ENCODE measurements around the gene NLRC5.

NLRC5 gene

DNA sequence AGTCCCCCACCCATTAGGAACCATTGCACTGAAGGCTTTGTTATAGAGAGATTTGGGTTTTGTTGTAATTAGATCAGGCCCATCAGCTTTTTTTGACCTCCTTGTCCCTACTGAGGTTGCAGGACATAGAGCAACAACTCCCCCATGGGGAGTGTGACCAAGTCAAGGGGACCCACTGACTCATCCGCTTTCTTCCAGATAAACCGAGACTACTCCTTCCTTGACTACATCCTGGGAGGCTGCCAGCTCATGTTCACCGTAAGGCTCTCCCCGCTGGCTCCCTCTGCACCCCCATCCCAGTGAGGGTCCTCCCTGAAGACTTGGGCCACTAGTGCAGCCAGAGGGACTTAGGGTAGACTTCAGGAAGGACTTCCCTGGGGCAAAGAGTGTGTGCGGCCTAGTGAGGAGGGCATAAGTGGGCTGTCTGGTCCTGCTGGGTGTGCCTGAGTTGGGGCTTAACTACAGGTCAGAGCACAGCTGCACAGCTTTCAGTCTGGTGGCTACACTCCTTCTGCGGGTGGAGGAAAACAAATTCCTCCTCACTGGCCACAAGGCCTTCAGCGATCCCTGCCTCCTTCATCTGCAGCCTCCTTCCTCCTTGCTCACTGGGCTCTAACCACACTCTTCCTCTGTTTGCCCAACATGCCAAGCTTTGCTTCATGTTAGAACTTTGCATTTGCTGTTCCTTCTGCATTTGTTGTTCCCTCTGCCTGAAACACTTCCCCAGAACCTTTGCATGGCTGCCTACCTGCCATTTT is 134.0 kb downstream of the NLRC5 start:
- CTCF ChIA-PET = interaction anchor here (0.9 kb wide), 1 partner anchor 31 kb away, joined by 3 read pairs; the partner anchor contains the start of gene CPNE2
- Histone ChIP-seq H3K9me3 (ENCODE audit: control insufficient read depth, insufficient read depth, low read depth, low read length) (no peaks in the 10 kb centered on the region), H3K4me3 (ENCODE audit: low read depth, low read length) (no peak overlapping the region), H3K36me3 (ENCODE audit: control insufficient read depth in 2 of 2, insufficient read depth in 1 of 2, low read length in 2 of 2) (peaks cover 0 to 4% of the 10 kb centered on the region in 2 experiments; a peak in 1 of 3 replicates), H3K4me1 (ENCODE audit: control insufficient read depth, insufficient read depth, low read length) (no peaks in the 10 kb centered on the region), H3K27ac (ENCODE audit: extremely low read depth, low read depth, low read length) (no peak overlapping the region)
- POLR2A ChIA-PET = interaction anchor here (0.6 to 0.7 kb wide), 3 partner anchors 113 to 366 kb away, joined by 3 to 6 read pairs (median 3); no protein-coding TSS in a partner anchor
- no peak for TF ChIP-seq WT1 (tag by site-specific recombination; IDR thresholded peaks at IDR 0.05)
- no peak for TF ChIP-seq ZIC2 (tag by site-specific recombination; IDR thresholded peaks at IDR 0.05)
- TF ChIP-seq HOXA7 (CRISPR knock-in tag; IDR thresholded peaks at IDR 0.05; ENCODE audit: borderline replicate concordance) = no peak
- TF ChIP-seq ZNF433 (tag by site-specific recombination; IDR thresholded peaks at IDR 0.05; ENCODE audit: low read depth) = no peak
- TF ChIP-seq ZNF292 (tag by site-specific recombination; IDR thresholded peaks at IDR 0.05; ENCODE audit: borderline replicate concordance, low read depth) = no peak
- TF ChIP-seq GLI2 (tag by site-specific recombination; IDR thresholded peaks at IDR 0.05; ENCODE audit: borderline replicate concordance, low read depth) = no peak
- no peak for TF ChIP-seq YY2 (tag by site-specific recombination; IDR thresholded peaks at IDR 0.05)

DNA sequence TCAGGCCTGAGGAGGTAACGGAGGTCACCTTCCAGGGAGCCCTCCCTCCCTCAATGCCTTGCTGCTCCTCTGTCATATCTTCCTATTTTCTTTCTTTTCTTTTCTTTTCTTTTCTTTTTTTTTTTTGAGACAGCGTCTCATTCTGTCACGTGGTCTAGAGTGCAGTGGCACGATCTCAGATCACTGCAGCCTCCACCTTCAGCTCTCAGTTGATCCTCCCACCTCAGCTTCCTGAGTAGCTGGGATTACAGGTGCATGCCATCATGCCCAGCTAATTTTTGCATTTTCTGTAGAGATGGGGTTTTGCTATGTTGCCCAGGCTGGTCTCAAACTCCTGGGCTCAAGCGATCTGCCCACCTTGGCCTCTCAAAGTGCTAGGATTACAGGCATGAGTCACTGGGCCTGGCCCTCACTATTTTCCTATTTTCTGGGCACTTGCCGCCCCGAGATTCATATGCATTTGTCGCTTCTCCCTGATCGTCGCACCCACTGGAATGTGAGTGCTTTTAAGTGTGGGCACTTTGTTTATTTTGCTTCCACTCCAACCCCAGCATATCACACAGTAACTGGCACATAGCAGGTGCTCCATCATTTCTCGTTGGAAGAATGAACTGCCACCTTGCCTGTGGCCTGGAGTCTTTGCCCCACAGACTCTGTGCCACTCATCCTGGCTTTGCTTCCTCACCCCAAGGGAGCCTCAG is 134.8 kb downstream of the NLRC5 start:
- no peak for TF ChIP-seq BCL11A (tag by site-specific recombination; IDR thresholded peaks at IDR 0.05; ENCODE audit: low read depth)
- no peak for TF ChIP-seq YY1 (tag by site-specific recombination; IDR thresholded peaks at IDR 0.05)
- TF ChIP-seq, protein P1, sequence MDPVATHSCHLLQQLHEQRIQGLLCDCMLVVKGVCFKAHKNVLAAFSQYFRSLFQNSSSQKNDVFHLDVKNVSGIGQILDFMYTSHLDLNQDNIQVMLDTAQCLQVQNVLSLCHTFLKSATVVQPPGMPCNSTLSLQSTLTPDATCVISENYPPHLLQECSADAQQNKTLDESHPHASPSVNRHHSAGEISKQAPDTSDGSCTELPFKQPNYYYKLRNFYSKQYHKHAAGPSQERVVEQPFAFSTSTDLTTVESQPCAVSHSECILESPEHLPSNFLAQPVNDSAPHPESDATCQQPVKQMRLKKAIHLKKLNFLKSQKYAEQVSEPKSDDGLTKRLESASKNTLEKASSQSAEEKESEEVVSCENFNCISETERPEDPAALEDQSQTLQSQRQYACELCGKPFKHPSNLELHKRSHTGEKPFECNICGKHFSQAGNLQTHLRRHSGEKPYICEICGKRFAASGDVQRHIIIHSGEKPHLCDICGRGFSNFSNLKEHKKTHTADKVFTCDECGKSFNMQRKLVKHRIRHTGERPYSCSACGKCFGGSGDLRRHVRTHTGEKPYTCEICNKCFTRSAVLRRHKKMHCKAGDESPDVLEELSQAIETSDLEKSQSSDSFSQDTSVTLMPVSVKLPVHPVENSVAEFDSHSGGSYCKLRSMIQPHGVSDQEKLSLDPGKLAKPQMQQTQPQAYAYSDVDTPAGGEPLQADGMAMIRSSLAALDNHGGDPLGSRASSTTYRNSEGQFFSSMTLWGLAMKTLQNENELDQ (tag by site-specific recombination; IDR thresholded peaks at IDR 0.05; ENCODE audit: low read depth) = no peak
- Histone ChIP-seq H3K4me3 (ENCODE audit: low read depth, low read length) (no peak overlapping the region), H3K9me3 (ENCODE audit: control insufficient read depth, insufficient read depth, low read depth, low read length) (no peaks in the 10 kb centered on the region), H3K27ac (ENCODE audit: extremely low read depth, low read depth, low read length) (no peak overlapping the region), H3K4me1 (ENCODE audit: control insufficient read depth, insufficient read depth, low read length) (no peaks in the 10 kb centered on the region), H3K36me3 (ENCODE audit: control insufficient read depth in 2 of 2, insufficient read depth in 1 of 2, low read length in 2 of 2) (peaks cover 0 to 4% of the 10 kb centered on the region in 2 experiments; a peak in 1 of 3 replicates)
- POLR2A ChIA-PET = no interaction called here
- CTCF ChIA-PET = interaction anchor here (0.9 kb wide), 1 partner anchor 31 kb away, joined by 3 read pairs; the partner anchor contains the start of gene CPNE2

DNA sequence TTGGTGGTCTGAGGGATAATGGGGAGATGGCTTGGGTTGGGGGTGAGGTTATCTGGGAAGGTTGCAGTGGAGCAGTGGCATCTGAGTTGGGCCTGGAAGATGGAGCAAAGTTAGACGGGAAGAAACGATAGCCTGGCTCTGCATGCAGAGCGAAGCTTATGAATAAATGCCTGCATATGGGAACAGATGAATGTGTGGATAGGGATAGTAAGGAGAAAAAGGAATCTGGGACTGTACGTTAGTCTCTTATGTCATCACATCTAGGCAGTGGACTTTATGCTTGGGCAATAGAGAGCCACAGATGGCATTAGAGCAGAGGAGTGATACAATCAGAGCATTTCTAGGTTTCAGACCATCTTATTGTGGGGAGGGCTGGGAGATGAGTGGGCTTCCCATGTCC is 136.0 kb downstream of the NLRC5 start:
- no peak overlapping the region for H3K4me3 ChIP-seq (ENCODE audit: low read depth, low read length)
- ChIA-PET POLR2A (no interaction called here), CTCF (no interaction called here)
- H3K4me1 ChIP-seq (ENCODE audit: control insufficient read depth, insufficient read depth, low read length) = no peaks in the 10 kb centered on the region
- H3K27ac ChIP-seq (ENCODE audit: extremely low read depth, low read depth, low read length) = no peak overlapping the region
- H3K36me3 ChIP-seq (ENCODE audit: control insufficient read depth in 2 of 2, insufficient read depth in 1 of 2, low read length in 2 of 2) = peaks cover 0 to 4% of the 10 kb centered on the region in 2 experiments; a peak in 1 of 3 replicates
- no peaks in the 10 kb centered on the region for H3K9me3 ChIP-seq (ENCODE audit: control insufficient read depth, insufficient read depth, low read depth, low read length)
- no peak for TF ChIP-seq ZNF146 (tag by site-specific recombination; IDR thresholded peaks at IDR 0.05)
- no peak for TF ChIP-seq ZNF274 (IDR thresholded peaks at IDR 0.05; ENCODE audit: low read length)
- TF ChIP-seq ZNF274 (tag by site-specific recombination; IDR thresholded peaks at IDR 0.05; ENCODE audit: borderline replicate concordance) = no peak
- no peak for TF ChIP-seq TRIM28 (IDR thresholded peaks at IDR 0.05; ENCODE audit: borderline replicate concordance, low read length)
- TF ChIP-seq, protein P2, sequence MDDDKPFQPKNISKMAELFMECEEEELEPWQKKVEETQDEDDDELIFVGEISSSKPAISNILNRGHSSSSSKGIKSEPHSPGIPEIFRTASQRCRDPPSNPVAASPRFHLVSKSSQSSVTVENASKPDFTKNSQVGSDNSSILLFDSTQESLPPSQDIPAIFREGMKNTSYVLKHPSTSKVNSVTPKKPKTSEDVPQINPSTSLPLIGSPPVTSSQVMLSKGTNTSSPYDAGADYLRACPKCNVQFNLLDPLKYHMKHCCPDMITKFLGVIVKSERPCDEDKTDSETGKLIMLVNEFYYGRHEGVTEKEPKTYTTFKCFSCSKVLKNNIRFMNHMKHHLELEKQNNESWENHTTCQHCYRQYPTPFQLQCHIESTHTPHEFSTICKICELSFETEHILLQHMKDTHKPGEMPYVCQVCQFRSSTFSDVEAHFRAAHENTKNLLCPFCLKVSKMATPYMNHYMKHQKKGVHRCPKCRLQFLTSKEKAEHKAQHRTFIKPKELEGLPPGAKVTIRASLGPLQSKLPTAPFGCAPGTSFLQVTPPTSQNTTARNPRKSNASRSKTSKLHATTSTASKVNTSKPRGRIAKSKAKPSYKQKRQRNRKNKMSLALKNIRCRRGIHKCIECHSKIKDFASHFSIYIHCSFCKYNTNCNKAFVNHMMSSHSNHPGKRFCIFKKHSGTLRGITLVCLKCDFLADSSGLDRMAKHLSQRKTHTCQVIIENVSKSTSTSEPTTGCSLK (tag by site-specific recombination; IDR thresholded peaks at IDR 0.05) = no peak
- TF ChIP-seq ZNF37A (tag by site-specific recombination; IDR thresholded peaks at IDR 0.05) = no peak
- TF ChIP-seq ZNF2 (tag by site-specific recombination; IDR thresholded peaks at IDR 0.05) = no peak
- no peak for TF ChIP-seq ZNF843 (tag by site-specific recombination; IDR thresholded peaks at IDR 0.05)
- no peak for TF ChIP-seq ZNF670 (tag by site-specific recombination; IDR thresholded peaks at IDR 0.05; ENCODE audit: low read depth)
- TF ChIP-seq ZEB2 (tag by site-specific recombination; IDR thresholded peaks at IDR 0.05) = no peak
- TF ChIP-seq, protein P3, sequence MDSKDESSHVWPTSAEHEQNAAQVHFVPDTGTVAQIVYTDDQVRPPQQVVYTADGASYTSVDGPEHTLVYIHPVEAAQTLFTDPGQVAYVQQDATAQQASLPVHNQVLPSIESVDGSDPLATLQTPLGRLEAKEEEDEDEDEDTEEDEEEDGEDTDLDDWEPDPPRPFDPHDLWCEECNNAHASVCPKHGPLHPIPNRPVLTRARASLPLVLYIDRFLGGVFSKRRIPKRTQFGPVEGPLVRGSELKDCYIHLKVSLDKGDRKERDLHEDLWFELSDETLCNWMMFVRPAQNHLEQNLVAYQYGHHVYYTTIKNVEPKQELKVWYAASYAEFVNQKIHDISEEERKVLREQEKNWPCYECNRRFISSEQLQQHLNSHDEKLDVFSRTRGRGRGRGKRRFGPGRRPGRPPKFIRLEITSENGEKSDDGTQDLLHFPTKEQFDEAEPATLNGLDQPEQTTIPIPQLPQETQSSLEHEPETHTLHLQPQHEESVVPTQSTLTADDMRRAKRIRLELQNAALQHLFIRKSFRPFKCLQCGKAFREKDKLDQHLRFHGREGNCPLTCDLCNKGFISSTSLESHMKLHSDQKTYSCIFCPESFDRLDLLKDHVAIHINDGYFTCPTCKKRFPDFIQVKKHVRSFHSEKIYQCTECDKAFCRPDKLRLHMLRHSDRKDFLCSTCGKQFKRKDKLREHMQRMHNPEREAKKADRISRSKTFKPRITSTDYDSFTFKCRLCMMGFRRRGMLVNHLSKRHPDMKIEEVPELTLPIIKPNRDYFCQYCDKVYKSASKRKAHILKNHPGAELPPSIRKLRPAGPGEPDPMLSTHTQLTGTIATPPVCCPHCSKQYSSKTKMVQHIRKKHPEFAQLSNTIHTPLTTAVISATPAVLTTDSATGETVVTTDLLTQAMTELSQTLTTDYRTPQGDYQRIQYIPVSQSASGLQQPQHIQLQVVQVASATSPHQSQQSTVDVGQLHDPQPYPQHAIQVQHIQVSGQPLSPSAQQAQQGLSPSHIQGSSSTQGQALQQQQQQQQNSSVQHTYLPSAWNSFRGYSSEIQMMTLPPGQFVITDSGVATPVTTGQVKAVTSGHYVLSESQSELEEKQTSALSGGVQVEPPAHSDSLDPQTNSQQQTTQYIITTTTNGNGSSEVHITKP (tag by site-specific recombination; IDR thresholded peaks at IDR 0.05) = no peak
- no peak for TF ChIP-seq ZNF394 (tag by site-specific recombination; IDR thresholded peaks at IDR 0.05; ENCODE audit: borderline replicate concordance)
- TF ChIP-seq ZNF701 (tag by site-specific recombination; IDR thresholded peaks at IDR 0.05) = no peak
